HG02588 (cell line): ENCODE data around the gene ZFYVE19.
"Not testable (repeated sequence)": the region's sequence is repeated elsewhere in the genome, so short reads cannot be mapped to it uniquely, and the experiment has no call there.

ENCODE experiments used
- ATAC-seq: cut with Tn5 transposase; IDR thresholded peaks from one replicate; pipeline ENCODE4 v1.9.1; 2021; ENCODE audit warnings: mild to moderate bottlenecking, moderate library complexity; ENCODE audit not compliant: unreplicated experiment

The ZFYVE19 gene

GRCh38 chr15:40845511-40846284 is 38.8 kb downstream of the ZFYVE19 start:
- ATAC-seq, result no peak

- ATAC-seq, result peak; percentile 3
Observed at GRCh38 chr15:40846841-40847222, 39.9 kb downstream of the ZFYVE19 start.

- ATAC-seq, result peak; percentile 70
Observed at GRCh38 chr15:40847223-40847961, 40.5 kb downstream of the ZFYVE19 start.

GRCh38 chr15:40850576-40851112 is 43.8 kb downstream of the ZFYVE19 start:
- ATAC-seq, result no peak

- ATAC-seq, result no peak
Observed at GRCh38 chr15:40852529-40852928, 45.6 kb downstream of the ZFYVE19 start.

- no peak for ATAC-seq
Observed at GRCh38 chr15:40853241-40853890, 46.5 kb downstream of the ZFYVE19 start.

- no peak for ATAC-seq
Observed at GRCh38 chr15:40854161-40854560, 47.3 kb downstream of the ZFYVE19 start.

- no peak for ATAC-seq
Observed at GRCh38 chr15:40855706-40856234, 48.9 kb downstream of the ZFYVE19 start.

- no peak for ATAC-seq
Observed at GRCh38 chr15:40856746-40857145, 49.9 kb downstream of the ZFYVE19 start.

GRCh38 chr15:40857601-40858341 is 50.9 kb downstream of the ZFYVE19 start:
- ATAC-seq, result no peak

GRCh38 chr15:40858706-40859105 is 51.8 kb downstream of the ZFYVE19 start:
- no peak for ATAC-seq

- ATAC-seq, result no peak
Observed at GRCh38 chr15:40859206-40859851, 52.4 kb downstream of the ZFYVE19 start.

- ATAC-seq, result not testable (repeated sequence)
Observed at GRCh38 chr15:40861147-40861546, 54.3 kb downstream of the ZFYVE19 start.

GRCh38 chr15:40863660-40864270 is 56.9 kb downstream of the ZFYVE19 start:
- ATAC-seq, result no peak
